Erythroblast (primary cell): ENCODE measurements around the gene PRKG1.

Source experiments
- GATA1 ChIP-seq: IDR thresholded peaks from 2 replicates; pipeline ENCODE4 v1.6.1; 2011; ENCODE audit warnings: low read depth, mild to moderate bottlenecking, control low read depth, low read length, moderate library complexity
- POLR2A ChIP-seq: IDR thresholded peaks from 2 replicates; pipeline ENCODE4 v1.6.1; 2011; ENCODE audit warnings: mild to moderate bottlenecking, low read length

- TF ChIP-seq POLR2A: no peak
- no peak for TF ChIP-seq GATA1
Measured at GRCh38 chr10:52316500-52316899, 1242.2 kb downstream of the PRKG1 start.
